ENCODE results near the gene IPCEF1. TPM values are rescaled to one million over a fixed set of nuclear protein-coding genes. Genes with fewer than 3 reads are reported as not detected.
A peak's percentile ranks its signal among the peaks of the same experiment; 100 is the strongest.

IPCEF1 gene
- total RNA-seq, 1 donor from 2014 or later = 18.8 TPM

GRCh38 chr6:154298297-154298696 is 58.3 kb downstream of the IPCEF1 start:
- Mint-ChIP-seq H3K4me3 (ENCODE audit: unreplicated experiment) (no peak overlapping the region), H3K27ac (ENCODE audit: unreplicated experiment) (no peak overlapping the region), H3K27me3 (ENCODE audit: unreplicated experiment) (peaks cover 2% of the 10 kb centered on the region), H3K4me1 (ENCODE audit: unreplicated experiment) (peaks cover 13% of the 10 kb centered on the region), H3K36me3 (ENCODE audit: low read depth, unreplicated experiment) (no peaks in the 10 kb centered on the region), H3K9me3 (ENCODE audit: unreplicated experiment) (no peaks in the 10 kb centered on the region)
- TF ChIP-seq CTCF (IDR thresholded peaks at IDR 0.05; ENCODE audit: unreplicated experiment) = no peak
- no peak for DNase-seq (ENCODE audit: low spot score)

- no peak for TF ChIP-seq CTCF (IDR thresholded peaks at IDR 0.05; ENCODE audit: unreplicated experiment)
- Mint-ChIP-seq H3K27ac (ENCODE audit: unreplicated experiment) (no peak overlapping the region), H3K36me3 (ENCODE audit: low read depth, unreplicated experiment) (no peaks in the 10 kb centered on the region), H3K9me3 (ENCODE audit: unreplicated experiment) (no peaks in the 10 kb centered on the region), H3K4me1 (ENCODE audit: unreplicated experiment) (peaks cover 19% of the 10 kb centered on the region), H3K4me3 (ENCODE audit: unreplicated experiment) (no peak overlapping the region), H3K27me3 (ENCODE audit: unreplicated experiment) (peaks cover 5% of the 10 kb centered on the region)
- no peak for DNase-seq (ENCODE audit: low spot score)
Observed at GRCh38 chr6:154297721-154298120, 58.9 kb downstream of the IPCEF1 start.

GRCh38 chr6:154297210-154297609 is 59.4 kb downstream of the IPCEF1 start:
- no peak for TF ChIP-seq CTCF (IDR thresholded peaks at IDR 0.05; ENCODE audit: unreplicated experiment)
- Mint-ChIP-seq H3K27ac (ENCODE audit: unreplicated experiment) (no peak overlapping the region), H3K27me3 (ENCODE audit: unreplicated experiment) (peaks cover 6% of the 10 kb centered on the region), H3K36me3 (ENCODE audit: low read depth, unreplicated experiment) (no peaks in the 10 kb centered on the region), H3K9me3 (ENCODE audit: unreplicated experiment) (no peaks in the 10 kb centered on the region), H3K4me3 (ENCODE audit: unreplicated experiment) (no peak overlapping the region), H3K4me1 (ENCODE audit: unreplicated experiment) (peaks cover 24% of the 10 kb centered on the region)
- DNase-seq (ENCODE audit: low spot score) = no peak

GRCh38 chr6:154295733-154296132 is 60.9 kb downstream of the IPCEF1 start:
- H3K4me3 Mint-ChIP-seq (ENCODE audit: unreplicated experiment) = no peak overlapping the region
- peaks cover 26% of the 10 kb centered on the region for H3K4me1 Mint-ChIP-seq (ENCODE audit: unreplicated experiment)
- H3K27ac Mint-ChIP-seq (ENCODE audit: unreplicated experiment) = no peak overlapping the region
- DNase-seq (ENCODE audit: low spot score) = no peak
- no peak for TF ChIP-seq CTCF (IDR thresholded peaks at IDR 0.05; ENCODE audit: unreplicated experiment)
- no peaks in the 10 kb centered on the region for H3K36me3 Mint-ChIP-seq (ENCODE audit: low read depth, unreplicated experiment)
- H3K9me3 Mint-ChIP-seq (ENCODE audit: unreplicated experiment) = no peaks in the 10 kb centered on the region
- peaks cover 9% of the 10 kb centered on the region for H3K27me3 Mint-ChIP-seq (ENCODE audit: unreplicated experiment)

- no peak overlapping the region for H3K4me3 Mint-ChIP-seq (ENCODE audit: unreplicated experiment)
- H3K36me3 Mint-ChIP-seq (ENCODE audit: low read depth, unreplicated experiment) = peaks cover 4% of the 10 kb centered on the region
- no peak for DNase-seq (ENCODE audit: low spot score)
- peaks cover 9% of the 10 kb centered on the region for H3K27me3 Mint-ChIP-seq (ENCODE audit: unreplicated experiment)
- H3K4me1 Mint-ChIP-seq (ENCODE audit: unreplicated experiment) = peaks cover 26% of the 10 kb centered on the region
- H3K27ac Mint-ChIP-seq (ENCODE audit: unreplicated experiment) = peak overlapping the region; percentile 91
- no peak for TF ChIP-seq CTCF (IDR thresholded peaks at IDR 0.05; ENCODE audit: unreplicated experiment)
- H3K9me3 Mint-ChIP-seq (ENCODE audit: unreplicated experiment) = no peaks in the 10 kb centered on the region
Observed at GRCh38 chr6:154292855-154293519, 63.6 kb downstream of the IPCEF1 start.
